Ovary (tissue), 9 donors: Measurements from ENCODE around the gene MOSPD2. TPM values are rescaled to one million over a fixed set of nuclear protein-coding genes. Genes with fewer than 3 reads are reported as not detected.

ENCODE experiments used
- DNase-seq, 5 donors: peaks; one replicate each; pipeline ENCODE4 v3.0.0-alpha.2; 2019 to 2020
- H3K27ac ChIP-seq, 2 donors: fragments of 200-600 bp; one replicate each; pipeline versions ENCODE4 v1.5.1 to v1.8.0; 2019 to 2022
- H3K27me3 ChIP-seq: fragments of 200-600 bp; one replicate; pipeline ENCODE4 v1.8.0; 2022
- H3K36me3 ChIP-seq: fragments of 200-600 bp; sonication (generic); one replicate; pipeline ENCODE4 v1.5.1; 2019
- H3K4me1 ChIP-seq: one replicate; pipeline ENCODE4 v1.8.1; 2013; ENCODE audit warnings: mild to moderate bottlenecking, moderate library complexity; ENCODE audit not compliant: insufficient read depth
- H3K4me3 ChIP-seq: fragments of 200-600 bp; sonication (generic); one replicate; pipeline ENCODE4 v1.5.1; 2017
- H3K9me3 ChIP-seq, 2 donors: fragments of 200-600 bp in 1 of 2; sonication (generic) in 1 of 2; one replicate each; pipeline versions ENCODE4 v1.5.1 to v1.8.1; 2013 to 2019; ENCODE audit warnings: mild to moderate bottlenecking in 1 of 2, moderate library complexity in 1 of 2
- CTCF ChIP-seq, 3 donors: fragments of 450-650 bp in 2 of 3; fragments of 200-600 bp in 1 of 3; IDR thresholded peaks; one replicate each; pipeline versions ENCODE4 v1.5.1 to v1.8.0; 2016 to 2022; ENCODE audit warnings: antibody characterized with exemption in 3 of 3, mild to moderate bottlenecking in 1 of 3
- EP300 ChIP-seq: sonication (generic); formaldehyde crosslinking; IDR thresholded peaks from one replicate; pipeline ENCODE4 v1.6.1; 2017; ENCODE audit warnings: antibody characterized with exemption
- POLR2A ChIP-seq: fragments of 450-650 bp; IDR thresholded peaks from one replicate; pipeline ENCODE4 v1.6.1; 2017; ENCODE audit warnings: antibody characterized with exemption, mild to moderate bottlenecking, moderate library complexity
- WGBS, 3 donors: extraction: QIAGEN DNeasy Blood & Tissue Kit in 1 of 3; methylation state at CpG; one replicate each; pipeline versions ENCODE4 v1.1.5 to v1.1.7; 2013 to 2017; 5-methylcytosine and 5-hydroxymethylcytosine counted together
- intact Hi-C, 4 donors: fragments of 100-400 bp; cut with DNase I; formaldehyde crosslinking; loops; one replicate each; pipeline versions ENCODE4 v1.11.0 to v1.15.1; 2022 to 2023
- polyA plus RNA-seq, 2 donors: library from polyadenylated mRNA; stranded (reverse); fragments of 200-250 nt in 1 of 2; fragments of 350-450 nt in 1 of 2; fragmentation: Illumina TruSeq in 1 of 2; extraction: RNeasy Lipid Tissue Mini Kit (QIAGEN cat#74804) in 1 of 2; gene quantifications; one replicate each; pipeline ENCODE4 v1.2.3, GENCODE V29; 2013 to 2014
- total RNA-seq, 7 donors: library from RNA; depleted of rRNA in 2 of 7; stranded (reverse); fragments of >200 nt in 2 of 7; fragmentation: NEBNext Ultra II Directional in 3 of 7; extraction: Animal tissue kit (Norgen Biotek cat#: 25700) in 3 of 7; gene quantifications; one replicate each; pipeline versions ENCODE4 v1.1.0 to v1.2.4, GENCODE V29; 2016 to 2023
- donor health status: DM: no; HTN: no; CAD: no; lungs with moderate emphysema.
- donor health status: DM: no; HTN: no; CAD: no.
- donor health status: Bipolar disorder and iron deficiency.
- donor health status: DM: yes; HTN: yes; CAD: no.
- donor health status: DM: no; HTN: no; CAD: no.
- donor health status: DM: yes; HTN: yes; CAD: no.

MOSPD2 gene
- total and polyA plus RNA-seq, 9 donors, result 6.0 to 18.7 (median 11.2) TPM

- 71 to 75% (median 72%) methylated on average over 2 of the region's 2 CpGs for WGBS, 3 donors
- H3K36me3 ChIP-seq, result no peaks in the 10 kb centered on the region
- TF ChIP-seq POLR2A, result no peak
- no peaks in the 10 kb centered on the region for H3K27me3 ChIP-seq
- DNase-seq, result no peak
- intact Hi-C loops, result no loop called here
- H3K9me3 ChIP-seq, result no peaks in the 10 kb centered on the region
- H3K27ac ChIP-seq, result no peak overlapping the region
- H3K4me3 ChIP-seq, result no peak overlapping the region
- no peaks in the 10 kb centered on the region for H3K4me1 ChIP-seq
Measured at GRCh38 chrX:14897042-14897441, 23.8 kb downstream of the MOSPD2 start.

DNA sequence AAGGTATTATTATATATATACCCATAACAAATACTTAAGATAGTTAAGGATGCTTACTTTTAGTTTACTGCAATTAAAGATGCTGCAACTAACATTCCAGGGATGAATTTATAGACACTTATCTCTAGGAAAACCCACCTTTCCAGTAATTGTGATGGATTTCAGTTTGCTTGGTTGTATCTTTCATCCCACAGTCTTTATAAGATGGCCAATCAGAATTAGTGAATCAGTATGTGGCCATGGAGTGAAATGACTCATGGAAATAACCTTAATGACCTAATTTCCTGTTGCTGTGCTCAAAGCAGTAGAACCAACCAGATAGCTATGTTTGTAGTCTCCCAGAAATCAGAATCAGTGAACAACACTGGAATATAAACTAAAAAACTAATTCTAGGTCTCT, 26.4 kb downstream of the MOSPD2 start:
- intact Hi-C loops, result no loop called here
- Histone ChIP-seq H3K4me3 (no peak overlapping the region), H3K9me3 (no peaks in the 10 kb centered on the region), H3K27ac (no peak overlapping the region), H3K4me1 (no peaks in the 10 kb centered on the region), H3K36me3 (no peaks in the 10 kb centered on the region), H3K27me3 (no peaks in the 10 kb centered on the region)
- TF ChIP-seq CTCF (IDR thresholded peaks at IDR 0.05), result no peak
- TF ChIP-seq POLR2A, result no peak
- TF ChIP-seq EP300, result no peak
- DNase-seq, result no peak

DNA sequence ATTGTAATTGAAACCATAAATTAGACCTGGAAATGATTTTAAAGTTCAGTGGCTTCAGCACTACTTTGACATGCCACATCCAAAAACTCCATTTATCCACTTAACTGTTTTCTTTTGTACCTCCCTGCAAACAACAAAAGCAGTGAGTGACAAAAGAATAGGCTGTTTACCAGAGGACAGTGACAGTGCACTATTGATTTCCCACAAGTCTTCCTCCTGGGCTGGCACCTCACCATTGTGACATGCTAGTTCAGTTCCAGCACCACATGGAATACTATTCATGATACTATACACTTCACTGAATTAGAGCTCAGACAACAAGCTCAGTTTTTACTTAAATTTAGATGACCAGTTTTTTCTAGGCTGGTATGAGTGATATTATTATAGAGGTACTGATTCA, 29.3 kb downstream of the MOSPD2 start:
- intact Hi-C loops, result no loop called here
- no peak for TF ChIP-seq EP300
- TF ChIP-seq CTCF (IDR thresholded peaks at IDR 0.05), result no peak
- TF ChIP-seq POLR2A, result no peak
- Histone ChIP-seq H3K36me3 (no peaks in the 10 kb centered on the region), H3K4me1 (no peaks in the 10 kb centered on the region), H3K27me3 (no peaks in the 10 kb centered on the region), H3K4me3 (no peak overlapping the region), H3K27ac (no peak overlapping the region), H3K9me3 (no peaks in the 10 kb centered on the region)
- no peak for DNase-seq

- intact Hi-C loops, result no loop called here
- TF ChIP-seq CTCF (IDR thresholded peaks at IDR 0.05) (no peak), POLR2A (no peak), EP300 (no peak)
- Histone ChIP-seq H3K27ac (no peak overlapping the region), H3K9me3 (no peaks in the 10 kb centered on the region), H3K36me3 (no peaks in the 10 kb centered on the region), H3K4me1 (no peaks in the 10 kb centered on the region), H3K4me3 (no peak overlapping the region), H3K27me3 (no peaks in the 10 kb centered on the region)
- WGBS, 3 donors, result 26 to 32% (median 31%) methylated on average over 2 of the region's 2 CpGs
- DNase-seq, result no peak
Measured at GRCh38 chrX:14903891-14904290, 30.7 kb downstream of the MOSPD2 start.

- intact Hi-C loops, result no loop called here
- WGBS, 3 donors, result 82 to 85% (median 85%) methylated on average over 2 of the region's 2 CpGs
- no peak for DNase-seq
- Histone ChIP-seq H3K9me3 (no peaks in the 10 kb centered on the region), H3K36me3 (no peaks in the 10 kb centered on the region), H3K27ac (no peak overlapping the region), H3K4me1 (no peaks in the 10 kb centered on the region), H3K4me3 (no peak overlapping the region), H3K27me3 (no peaks in the 10 kb centered on the region)
- TF ChIP-seq CTCF (IDR thresholded peaks at IDR 0.05), result no peak
- no peak for TF ChIP-seq EP300
- no peak for TF ChIP-seq POLR2A
Measured at GRCh38 chrX:14913241-14913640, 40.0 kb downstream of the MOSPD2 start.
